Measurements from ENCODE around the gene SF3B3. TPM values are rescaled to one million over a fixed set of nuclear protein-coding genes. Genes with fewer than 3 reads are reported as not detected.

The SF3B3 gene
- total and polyA plus RNA-seq, 2 of the 13 experiments (the other 11 are each of a cell fraction or from before 2014, with no cell fraction given): 157 to 500 TPM

DNA sequence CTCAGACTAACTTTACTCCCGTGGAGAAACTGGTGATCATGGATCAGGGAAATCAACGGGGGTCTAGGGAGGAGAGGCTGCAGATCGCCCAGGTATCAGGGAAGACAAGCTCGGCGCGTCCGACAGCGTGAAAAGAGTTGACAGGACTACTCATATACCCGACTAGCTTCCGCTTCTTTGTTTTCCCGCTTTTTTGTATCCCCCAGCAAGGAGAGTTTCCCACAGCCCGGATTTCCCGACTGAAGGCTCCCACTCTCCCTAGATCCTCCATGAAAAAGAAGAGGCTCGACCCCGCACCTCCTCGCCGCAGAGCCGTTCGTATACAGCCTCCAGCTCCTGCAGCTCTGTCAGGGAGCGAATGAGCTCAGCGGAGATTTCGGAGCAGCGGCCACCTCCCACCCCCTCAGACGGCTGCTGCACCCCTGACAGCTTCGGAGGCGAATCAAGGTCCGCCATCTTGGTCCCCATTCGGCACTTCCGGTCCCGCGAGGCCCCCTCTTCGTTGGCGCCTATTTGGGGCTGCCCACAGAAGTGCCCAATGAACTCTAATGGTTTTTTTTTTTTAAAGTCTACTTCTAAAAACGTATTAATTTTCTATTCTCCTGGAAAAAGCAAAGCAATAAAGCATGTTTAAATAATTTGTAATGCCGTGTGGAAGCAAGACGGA, 407 bp upstream of the SF3B3 start, which contains the start of gene COG4 (continued):
- TF ChIP-seq POGZ (CRISPR knock-in tag; IDR thresholded peaks at IDR 0.05) (0 out of 2 replicates have a peak, but pooled peaks have one; percentile 6), KMT2B (CRISPR knock-in tag; IDR thresholded peaks at IDR 0.05) (peak; percentile 84), AHR (CRISPR knock-in tag; IDR thresholded peaks at IDR 0.05) (peak; percentile 84; the same call in 1 of the 2 replicates), SP4 (CRISPR knock-in tag; IDR thresholded peaks at IDR 0.05) (peak; percentile 43), ELF4 (CRISPR knock-in tag; IDR thresholded peaks at IDR 0.05; ENCODE audit: borderline replicate concordance) (no peak), MTA1 (CRISPR knock-in tag; IDR thresholded peaks at IDR 0.05; ENCODE audit: borderline replicate concordance) (peak; percentile 71; the same call in 1 of the 2 replicates), GTF3A (CRISPR knock-in tag; conservative IDR thresholded peaks at IDR 0.05) (0 out of 2 replicates have a peak, but pooled peaks have one; percentile 69), ZNF773 (CRISPR knock-in tag; IDR thresholded peaks at IDR 0.05; ENCODE audit: borderline replicate concordance) (0 out of 2 replicates have a peak, but pooled peaks have one; percentile 33), NR2C2 (CRISPR knock-in tag; IDR thresholded peaks at IDR 0.05; ENCODE audit: borderline replicate concordance) (peak; percentile 57; the same call in 1 of the 2 replicates), ZBTB8A (CRISPR knock-in tag; IDR thresholded peaks at IDR 0.05; ENCODE audit: borderline replicate concordance, low read depth) (no peak), TARDBP (CRISPR knock-in tag; IDR thresholded peaks at IDR 0.05) (0 out of 2 replicates have a peak, but pooled peaks have one; percentile 20), ZZZ3 (CRISPR knock-in tag; IDR thresholded peaks at IDR 0.05; ENCODE audit: borderline replicate concordance) (0 out of 2 replicates have a peak, but pooled peaks have one; percentile 44), ZSCAN22 (CRISPR knock-in tag; IDR thresholded peaks at IDR 0.05) (no peak), ZNF709 (CRISPR knock-in tag; IDR thresholded peaks at IDR 0.05) (0 out of 2 replicates have a peak, but pooled peaks have one; percentile 55), ZNF263 (CRISPR knock-in tag; IDR thresholded peaks at IDR 0.05) (no peak), JARID2 (CRISPR knock-in tag; IDR thresholded peaks at IDR 0.05; ENCODE audit: insufficient replicate concordance) (peak; percentile 64), NFRKB (IDR thresholded peaks at IDR 0.05) (peak; percentile 77), LCORL (IDR thresholded peaks at IDR 0.05) (0 out of 2 replicates have a peak, but pooled peaks have one; percentile 6), LCORL (CRISPR knock-in tag; IDR thresholded peaks at IDR 0.05) (no peak; the same call in 1 of the 2 replicates)
- TF ChIP-seq, protein P1, sequence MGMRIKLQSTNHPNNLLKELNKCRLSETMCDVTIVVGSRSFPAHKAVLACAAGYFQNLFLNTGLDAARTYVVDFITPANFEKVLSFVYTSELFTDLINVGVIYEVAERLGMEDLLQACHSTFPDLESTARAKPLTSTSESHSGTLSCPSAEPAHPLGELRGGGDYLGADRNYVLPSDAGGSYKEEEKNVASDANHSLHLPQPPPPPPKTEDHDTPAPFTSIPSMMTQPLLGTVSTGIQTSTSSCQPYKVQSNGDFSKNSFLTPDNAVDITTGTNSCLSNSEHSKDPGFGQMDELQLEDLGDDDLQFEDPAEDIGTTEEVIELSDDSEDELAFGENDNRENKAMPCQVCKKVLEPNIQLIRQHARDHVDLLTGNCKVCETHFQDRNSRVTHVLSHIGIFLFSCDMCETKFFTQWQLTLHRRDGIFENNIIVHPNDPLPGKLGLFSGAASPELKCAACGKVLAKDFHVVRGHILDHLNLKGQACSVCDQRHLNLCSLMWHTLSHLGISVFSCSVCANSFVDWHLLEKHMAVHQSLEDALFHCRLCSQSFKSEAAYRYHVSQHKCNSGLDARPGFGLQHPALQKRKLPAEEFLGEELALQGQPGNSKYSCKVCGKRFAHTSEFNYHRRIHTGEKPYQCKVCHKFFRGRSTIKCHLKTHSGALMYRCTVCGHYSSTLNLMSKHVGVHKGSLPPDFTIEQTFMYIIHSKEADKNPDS (CRISPR knock-in tag; IDR thresholded peaks at IDR 0.05): 0 out of 2 replicates have a peak, but pooled peaks have one; percentile 61
- TF ChIP-seq, protein P2, sequence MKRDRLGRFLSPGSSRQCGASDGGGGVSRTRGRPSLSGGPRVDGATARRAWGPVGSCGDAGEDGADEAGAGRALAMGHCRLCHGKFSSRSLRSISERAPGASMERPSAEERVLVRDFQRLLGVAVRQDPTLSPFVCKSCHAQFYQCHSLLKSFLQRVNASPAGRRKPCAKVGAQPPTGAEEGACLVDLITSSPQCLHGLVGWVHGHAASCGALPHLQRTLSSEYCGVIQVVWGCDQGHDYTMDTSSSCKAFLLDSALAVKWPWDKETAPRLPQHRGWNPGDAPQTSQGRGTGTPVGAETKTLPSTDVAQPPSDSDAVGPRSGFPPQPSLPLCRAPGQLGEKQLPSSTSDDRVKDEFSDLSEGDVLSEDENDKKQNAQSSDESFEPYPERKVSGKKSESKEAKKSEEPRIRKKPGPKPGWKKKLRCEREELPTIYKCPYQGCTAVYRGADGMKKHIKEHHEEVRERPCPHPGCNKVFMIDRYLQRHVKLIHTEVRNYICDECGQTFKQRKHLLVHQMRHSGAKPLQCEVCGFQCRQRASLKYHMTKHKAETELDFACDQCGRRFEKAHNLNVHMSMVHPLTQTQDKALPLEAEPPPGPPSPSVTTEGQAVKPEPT (CRISPR knock-in tag; IDR thresholded peaks at IDR 0.05; ENCODE audit: low read depth): 0 out of 2 replicates have a peak, but pooled peaks have one; percentile 28
- TF ChIP-seq, protein P3, sequence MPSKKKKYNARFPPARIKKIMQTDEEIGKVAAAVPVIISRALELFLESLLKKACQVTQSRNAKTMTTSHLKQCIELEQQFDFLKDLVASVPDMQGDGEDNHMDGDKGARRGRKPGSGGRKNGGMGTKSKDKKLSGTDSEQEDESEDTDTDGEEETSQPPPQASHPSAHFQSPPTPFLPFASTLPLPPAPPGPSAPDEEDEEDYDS (CRISPR knock-in tag; IDR thresholded peaks at IDR 0.05): peak; percentile 93
- TF ChIP-seq, protein P4, sequence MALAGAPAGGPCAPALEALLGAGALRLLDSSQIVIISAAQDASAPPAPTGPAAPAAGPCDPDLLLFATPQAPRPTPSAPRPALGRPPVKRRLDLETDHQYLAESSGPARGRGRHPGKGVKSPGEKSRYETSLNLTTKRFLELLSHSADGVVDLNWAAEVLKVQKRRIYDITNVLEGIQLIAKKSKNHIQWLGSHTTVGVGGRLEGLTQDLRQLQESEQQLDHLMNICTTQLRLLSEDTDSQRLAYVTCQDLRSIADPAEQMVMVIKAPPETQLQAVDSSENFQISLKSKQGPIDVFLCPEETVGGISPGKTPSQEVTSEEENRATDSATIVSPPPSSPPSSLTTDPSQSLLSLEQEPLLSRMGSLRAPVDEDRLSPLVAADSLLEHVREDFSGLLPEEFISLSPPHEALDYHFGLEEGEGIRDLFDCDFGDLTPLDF (CRISPR knock-in tag; IDR thresholded peaks at IDR 0.05): peak; percentile 98
